NT2/D1 (cell line): ENCODE data around the gene FBXO28.

Experiments used
- SUZ12 ChIP-seq: IDR thresholded peaks from 2 replicates; pipeline ENCODE4 v1.6.1; 2011; ENCODE audit not compliant: insufficient read length, insufficient read depth; ENCODE audit errors: extremely low read depth
- YY1 ChIP-seq: IDR thresholded peaks from 2 replicates; pipeline ENCODE4 v1.6.1; 2011; ENCODE audit not compliant: insufficient read length, insufficient read depth
- ZNF274 ChIP-seq: IDR thresholded peaks from 2 replicates; pipeline ENCODE4 v1.6.1; 2011; ENCODE audit warnings: mild to moderate bottlenecking, low read depth, low read length

GRCh38 chr1:224163311-224163710 lies 49.4 kb downstream of the FBXO28 start:
- TF ChIP-seq SUZ12 (no peak), YY1 (no peak), ZNF274 (no peak)
